ENCODE results near the gene ZWILCH.
"Not testable (repeated sequence)": the region's sequence is repeated elsewhere in the genome, so short reads cannot be mapped to it uniquely, and the experiment has no call there.

ZWILCH gene

DNA sequence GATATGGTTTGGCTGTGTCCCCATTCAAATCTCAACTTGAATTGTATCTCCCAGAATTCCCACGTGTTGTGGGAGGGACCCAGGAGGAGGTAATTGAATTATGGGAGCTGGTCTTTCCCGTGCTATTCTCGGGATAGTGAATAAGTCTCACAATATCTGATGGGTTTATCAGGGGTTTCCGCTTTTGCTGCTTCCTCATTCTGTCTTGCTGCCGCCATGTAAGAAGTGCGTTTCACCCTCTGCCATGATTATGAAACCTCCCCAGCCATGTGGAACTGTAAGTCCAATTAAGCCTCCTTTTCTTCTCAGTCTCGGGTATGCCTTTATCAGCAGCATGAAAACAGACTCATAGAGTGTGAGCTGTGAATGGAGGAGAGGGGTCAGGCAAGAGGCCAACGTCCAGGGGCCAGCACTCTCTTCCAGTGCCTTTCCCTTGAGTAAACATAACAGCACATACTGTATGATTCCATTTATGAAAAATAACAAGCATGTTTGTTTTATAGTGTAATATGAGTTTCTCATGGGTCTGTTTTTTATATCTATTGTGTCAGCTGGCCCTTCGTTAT is 76.9 kb downstream of the ZWILCH start:
- DNase-seq (ENCODE audit: low read depth in 2 of 2) = no peak

GRCh38 chr15:66586155-66586976 is 81.2 kb downstream of the ZWILCH start:
- no peak for DNase-seq (ENCODE audit: low read depth in 2 of 2)

DNA sequence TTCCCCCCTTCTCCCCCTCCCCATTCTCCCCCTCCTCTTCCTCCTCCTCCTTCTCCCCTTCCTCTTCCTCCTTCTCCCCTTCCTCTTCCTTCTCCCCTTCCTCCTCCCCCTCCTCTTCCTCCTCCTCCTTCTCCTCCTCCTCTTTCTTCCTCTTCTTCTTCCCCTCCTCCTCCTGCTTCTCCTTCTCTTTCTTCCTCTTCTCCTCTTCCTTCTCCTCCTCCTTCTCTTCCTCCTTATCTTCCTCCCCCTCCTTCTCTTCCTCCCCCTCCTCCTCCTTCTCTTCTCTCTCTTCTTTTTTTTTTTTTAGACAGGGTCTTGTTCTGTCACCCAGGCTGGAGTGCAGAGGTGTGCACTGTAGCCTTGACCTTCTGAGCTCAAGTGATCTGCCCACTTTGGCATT is 81.9 kb downstream of the ZWILCH start:
- no peak for DNase-seq (ENCODE audit: low read depth in 2 of 2)

GRCh38 chr15:66587749-66588148 is 82.6 kb downstream of the ZWILCH start:
- no peak for DNase-seq (ENCODE audit: low read depth in 2 of 2)

DNA sequence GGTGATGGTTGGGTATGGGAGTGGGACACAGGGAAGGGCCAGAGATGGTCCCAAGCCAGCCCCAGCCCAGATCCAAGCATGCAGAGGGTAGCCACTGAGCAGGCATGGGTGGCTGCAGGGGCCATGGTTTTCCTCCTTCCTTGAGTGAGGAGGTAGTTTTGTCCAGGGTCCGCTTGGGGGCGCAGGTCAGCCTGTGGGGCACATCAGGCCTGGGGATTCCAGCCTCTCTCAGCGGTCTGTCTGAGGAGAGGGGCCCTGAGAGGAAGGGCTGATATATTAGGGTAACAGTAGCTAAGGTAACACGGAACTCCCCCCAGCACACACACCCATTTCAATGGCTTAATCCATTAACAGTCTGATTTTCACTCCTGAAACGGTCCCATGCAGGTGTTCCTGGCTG is 83.4 kb downstream of the ZWILCH start:
- no peak for DNase-seq (ENCODE audit: low read depth in 2 of 2)

DNA sequence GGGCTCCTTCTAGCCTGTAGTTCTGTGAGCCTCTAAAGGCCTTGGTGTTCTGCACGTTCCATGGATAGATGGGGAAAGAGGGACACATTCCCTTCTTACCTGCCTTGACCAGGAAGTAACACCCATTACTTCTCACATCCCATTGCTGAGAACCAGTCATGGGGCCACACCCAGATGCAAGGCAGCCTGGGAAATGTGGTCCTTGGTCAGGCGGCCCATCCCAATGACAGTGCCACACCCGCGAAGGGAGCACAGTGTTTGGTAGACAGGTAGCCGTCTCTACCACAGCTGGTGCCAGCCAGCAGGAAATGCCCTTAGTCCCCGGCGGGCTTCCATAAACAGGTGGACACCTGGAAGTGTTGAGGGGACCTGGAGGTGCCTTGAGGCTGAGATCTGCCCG is 83.8 kb downstream of the ZWILCH start:
- no peak for DNase-seq (ENCODE audit: low read depth in 2 of 2)

GRCh38 chr15:66589429-66589828 is 84.3 kb downstream of the ZWILCH start:
- not testable (repeated sequence) for DNase-seq (ENCODE audit: low read depth in 2 of 2)

GRCh38 chr15:66590435-66590834 is 85.3 kb downstream of the ZWILCH start:
- no peak for DNase-seq (ENCODE audit: low read depth in 2 of 2)

GRCh38 chr15:66591322-66591862 is 86.3 kb downstream of the ZWILCH start:
- DNase-seq (ENCODE audit: low read depth in 2 of 2) = no peak

- no peak for DNase-seq (ENCODE audit: low read depth in 2 of 2)
Measured at GRCh38 chr15:66592505-66593218, 87.5 kb downstream of the ZWILCH start.

DNA sequence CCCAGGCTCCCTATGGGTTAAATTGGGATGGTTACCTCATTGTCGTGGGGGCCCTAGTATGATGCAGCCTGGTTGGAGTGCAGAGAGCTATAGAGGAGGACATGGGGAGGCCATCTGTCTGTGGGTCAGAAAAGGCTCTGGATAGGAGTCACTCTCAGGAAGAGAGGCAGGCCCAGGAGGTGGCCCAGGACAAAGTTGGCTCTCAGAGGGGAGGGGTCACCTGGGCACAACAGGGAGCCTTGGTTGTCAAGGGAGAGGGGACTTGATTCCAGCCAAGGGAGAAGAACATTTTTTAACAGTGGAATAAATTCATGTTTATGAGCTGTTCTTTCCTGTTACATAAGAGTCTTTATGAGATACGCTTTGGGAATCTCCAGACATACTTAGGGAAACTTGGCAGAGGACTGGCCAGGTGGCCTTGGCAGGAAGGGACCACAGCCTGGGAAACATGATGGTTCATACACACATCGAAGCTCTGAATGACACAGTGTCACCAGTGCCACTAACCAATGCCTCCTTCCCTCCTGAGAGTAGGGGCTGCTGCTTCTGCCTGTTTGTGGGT is 88.2 kb downstream of the ZWILCH start:
- DNase-seq (ENCODE audit: low read depth in 2 of 2) = no peak

DNA sequence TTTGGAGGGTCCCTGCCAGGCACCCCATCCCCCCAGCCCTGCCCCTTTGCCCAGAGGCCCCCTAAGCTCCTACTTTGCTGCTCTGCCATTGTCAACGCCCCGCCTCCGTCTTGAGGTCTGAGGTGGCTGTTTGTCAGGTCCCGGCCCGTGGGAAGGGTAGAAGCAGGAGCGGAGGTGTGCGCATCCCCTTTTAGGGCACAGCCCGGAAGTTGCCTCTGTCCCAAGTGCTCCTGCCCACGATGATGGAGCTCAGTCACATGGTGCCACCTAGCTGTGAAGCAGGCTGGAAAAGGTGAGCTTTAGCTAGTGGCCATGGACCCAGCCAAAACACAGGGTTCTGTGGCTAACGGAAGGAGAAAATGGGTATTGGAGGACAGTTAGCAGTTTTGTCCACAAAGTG is 89.2 kb downstream of the ZWILCH start:
- DNase-seq (ENCODE audit: low read depth in 2 of 2) = no peak

DNA sequence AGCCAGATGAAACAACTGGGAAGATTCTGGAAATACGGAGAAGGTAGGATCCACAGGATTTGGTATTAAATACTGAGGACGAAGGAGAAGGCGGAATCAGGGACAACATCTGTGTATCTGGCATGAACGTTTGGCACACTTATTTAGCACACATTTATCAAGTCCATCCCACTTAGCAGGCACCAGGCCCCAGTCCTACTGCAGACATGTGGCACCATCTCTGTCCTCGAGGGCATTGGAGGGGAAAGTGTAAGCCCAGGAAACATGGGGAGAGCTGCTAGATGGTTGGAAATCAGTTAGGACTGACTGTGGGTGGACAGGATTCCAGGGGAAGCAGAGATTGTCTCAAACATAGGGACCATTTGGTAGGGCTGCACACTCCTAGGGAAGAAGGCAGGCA is 89.7 kb downstream of the ZWILCH start:
- DNase-seq (ENCODE audit: low read depth in 2 of 2) = no peak

- no peak for DNase-seq (ENCODE audit: low read depth in 2 of 2)
Measured at GRCh38 chr15:66595332-66595731, 90.2 kb downstream of the ZWILCH start.

- no peak for DNase-seq (ENCODE audit: low read depth in 2 of 2)
Measured at GRCh38 chr15:66595931-66596545, 90.9 kb downstream of the ZWILCH start.

DNA sequence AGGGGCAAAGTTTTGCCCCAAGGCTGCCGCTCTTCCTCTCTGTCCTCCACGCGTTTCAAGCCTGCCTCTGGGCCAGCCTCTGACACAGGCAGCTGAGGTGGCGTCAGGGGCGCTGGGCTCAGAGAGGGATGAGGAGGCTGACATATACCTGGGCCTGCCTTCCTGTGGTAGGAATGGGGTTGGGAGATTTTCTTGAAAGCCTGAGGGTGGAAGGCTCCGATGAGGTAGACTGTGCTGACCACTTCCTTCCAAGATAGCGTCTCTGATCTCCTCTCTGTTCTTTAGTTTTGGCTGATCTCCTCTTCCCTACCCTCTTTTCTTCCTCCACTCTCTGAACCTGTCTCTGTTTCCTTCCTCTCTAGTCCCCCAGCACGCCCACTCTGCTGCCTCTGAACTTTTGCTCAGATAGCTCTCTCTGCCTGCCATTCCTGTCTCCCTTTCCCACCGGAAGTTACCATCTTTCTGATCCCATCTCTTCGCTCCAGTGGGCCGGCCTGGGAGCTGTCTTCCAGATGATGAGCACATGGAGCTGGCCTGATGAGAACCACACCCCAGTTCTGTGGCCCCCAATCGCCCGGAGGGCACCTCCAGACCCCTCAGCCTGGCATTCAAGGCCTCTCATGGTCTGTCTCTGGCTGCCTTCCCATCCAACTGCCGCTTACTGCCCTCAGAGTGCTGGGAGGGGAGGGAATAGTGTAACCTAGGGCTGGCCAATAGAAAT is 93.1 kb downstream of the ZWILCH start:
- no peak for DNase-seq (ENCODE audit: low read depth in 2 of 2)

All from stimulated activated CD8-positive, alpha-beta memory T cell treated with anti-CD3 and anti-CD28 coated beads, Interleukin-2, amount 100 ng/mL, for 48 hours (primary cell).